Epidermal melanocyte (primary cell): Measurements from ENCODE around the gene MEOX1.

Source experiments
- DNase-seq: peaks from one replicate; pipeline ENCODE4 v3.0.0; 2011; ENCODE audit warnings: low spot score; ENCODE audit not compliant: insufficient read length

MEOX1 gene

GRCh38 chr17:43591779-43592562 is 69.8 kb downstream of the MEOX1 start:
- no peak for DNase-seq

DNA sequence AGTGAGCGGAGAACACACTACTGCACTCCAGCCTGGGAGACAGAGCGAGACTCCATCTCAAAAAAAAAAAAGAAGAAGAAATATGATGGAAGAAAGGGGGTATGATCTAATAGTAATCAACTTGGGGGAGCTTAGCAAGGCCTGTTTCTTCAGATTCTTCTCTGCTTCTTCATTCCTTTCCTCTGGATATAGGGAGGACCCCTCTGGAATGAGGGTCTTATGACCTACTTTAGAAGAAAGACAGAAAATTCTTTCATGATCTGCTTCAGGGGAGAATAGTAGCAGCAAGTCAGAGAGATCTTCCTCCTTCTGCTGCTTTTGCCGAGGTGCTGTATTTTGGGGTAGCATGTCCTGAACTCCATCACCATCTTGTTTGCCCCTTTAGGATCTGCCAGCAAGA is 70.7 kb downstream of the MEOX1 start:
- no peak for DNase-seq
